Umbilical cord (tissue), 2 donors: ENCODE measurements around the gene HSPG2. TPM values are rescaled to one million over a fixed set of nuclear protein-coding genes. Genes with fewer than 3 reads are reported as not detected.
A peak's percentile ranks its signal among the peaks of the same experiment; 100 is the strongest.

ENCODE experiments used
- DNase-seq: peaks from one replicate; pipeline ENCODE4 v3.0.0-alpha.2; 2015; ENCODE audit warnings: low spot score
- total RNA-seq: library from RNA; depleted of rRNA; stranded (reverse); fragments of >200 nt; gene quantifications from one replicate; pipeline ENCODE4 v1.2.3, GENCODE V29; 2014; ENCODE audit warnings: low replicate concordance; ENCODE audit not compliant: insufficient read depth

HSPG2 gene
- total RNA-seq, 1 donor from 2014 or later, result 604 TPM

DNA sequence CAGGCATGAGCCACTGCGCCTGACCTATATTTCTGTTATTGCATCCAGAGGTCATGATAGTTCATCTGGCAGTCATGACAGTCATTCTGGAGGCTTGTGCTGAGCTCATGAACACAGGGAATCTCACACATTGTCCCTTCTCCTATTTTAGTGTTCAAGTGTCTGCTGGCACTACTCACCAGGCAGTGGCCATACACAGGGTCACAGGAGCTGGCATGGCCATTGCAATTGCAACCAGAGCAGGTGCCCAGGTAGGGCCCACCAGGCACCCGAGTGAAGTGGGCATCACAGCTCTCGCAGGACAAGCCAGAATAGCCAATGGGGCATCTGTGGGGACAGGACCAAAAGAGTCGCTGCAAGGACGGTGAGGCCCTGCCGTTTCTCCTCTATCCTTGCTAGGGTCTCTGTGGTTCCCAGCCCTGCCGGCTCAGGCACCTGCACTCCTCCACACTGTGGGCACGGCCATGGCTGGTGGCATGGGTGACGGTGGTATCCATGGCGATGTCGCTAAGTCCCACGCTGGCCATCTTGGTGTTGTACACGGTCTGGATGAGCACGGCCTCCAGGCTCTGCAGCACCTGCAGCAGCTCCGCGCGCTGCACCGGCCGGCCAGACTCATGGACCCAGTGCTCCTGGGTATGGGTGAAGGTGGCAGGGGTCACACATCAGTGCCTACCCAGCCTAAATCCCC lies 57.0 kb downstream of the HSPG2 start:
- DNase-seq, result no peak

DNA sequence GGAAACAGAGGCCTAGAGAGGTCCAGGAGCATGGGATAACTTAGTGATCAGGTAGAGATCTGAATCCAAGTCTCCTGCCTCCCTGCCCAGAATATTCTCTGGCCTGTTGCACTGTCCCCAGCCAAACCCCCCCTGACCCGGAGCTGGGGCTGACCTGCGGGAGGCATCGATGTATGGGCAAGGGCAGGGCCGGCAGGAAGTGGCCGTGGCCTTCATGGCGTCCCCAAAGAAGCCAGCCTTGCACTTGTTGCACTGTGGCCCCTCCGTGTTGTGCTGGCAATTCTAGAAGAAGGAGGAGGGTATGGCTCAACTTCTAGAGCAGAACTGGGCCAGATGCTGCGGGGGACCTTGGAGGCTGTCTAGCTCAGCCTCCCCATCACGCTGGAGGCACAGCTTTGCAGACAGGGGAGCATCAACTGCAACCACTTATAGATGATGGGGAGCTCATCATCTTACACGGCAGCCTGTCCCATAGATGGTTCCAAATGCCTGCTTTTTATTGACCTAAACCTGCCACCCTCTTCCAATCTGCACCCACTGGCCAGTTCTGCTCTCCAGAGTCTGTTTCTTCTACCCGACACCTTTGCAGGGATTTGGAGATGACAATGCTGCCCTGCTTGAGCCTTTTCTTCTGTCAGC lies 58.2 kb downstream of the HSPG2 start:
- DNase-seq, result no peak

DNA sequence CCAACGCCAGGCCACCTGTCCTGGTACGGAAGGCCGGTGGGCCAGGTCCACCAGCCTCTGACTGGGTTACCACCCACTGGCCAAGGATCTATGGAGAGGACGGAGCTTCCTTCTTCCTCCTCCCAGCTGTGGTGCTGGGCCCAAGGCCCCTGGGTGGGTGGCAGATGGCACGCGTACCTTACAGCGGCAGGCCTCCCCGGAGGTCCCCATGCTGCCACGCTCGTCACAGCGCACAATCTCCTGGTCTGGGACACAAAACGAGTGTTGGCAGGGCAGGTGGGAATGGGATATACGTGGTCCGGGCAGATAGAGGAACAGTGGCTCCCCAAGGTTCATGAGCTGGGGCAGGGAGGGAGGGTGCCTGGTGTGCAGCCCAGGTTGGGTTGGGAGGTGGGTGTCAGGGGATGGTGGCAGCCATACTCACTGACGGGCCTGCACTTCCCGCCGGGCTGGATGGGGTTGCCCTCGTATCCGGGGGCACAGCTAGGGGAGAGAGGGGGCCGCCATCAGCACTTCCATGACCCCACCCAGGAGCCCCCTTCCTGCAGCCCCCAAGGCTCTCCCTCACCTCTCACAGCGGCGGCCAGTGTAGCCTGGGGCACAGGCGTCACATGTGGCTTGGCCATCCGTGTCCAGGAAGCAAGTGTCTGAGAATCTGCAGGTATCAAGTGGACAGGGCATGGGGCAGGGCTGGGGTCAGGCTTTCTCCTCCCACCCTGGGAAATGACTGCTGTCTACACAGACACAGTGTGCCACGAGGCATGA lies 58.9 kb downstream of the HSPG2 start:
- no peak for DNase-seq

DNA sequence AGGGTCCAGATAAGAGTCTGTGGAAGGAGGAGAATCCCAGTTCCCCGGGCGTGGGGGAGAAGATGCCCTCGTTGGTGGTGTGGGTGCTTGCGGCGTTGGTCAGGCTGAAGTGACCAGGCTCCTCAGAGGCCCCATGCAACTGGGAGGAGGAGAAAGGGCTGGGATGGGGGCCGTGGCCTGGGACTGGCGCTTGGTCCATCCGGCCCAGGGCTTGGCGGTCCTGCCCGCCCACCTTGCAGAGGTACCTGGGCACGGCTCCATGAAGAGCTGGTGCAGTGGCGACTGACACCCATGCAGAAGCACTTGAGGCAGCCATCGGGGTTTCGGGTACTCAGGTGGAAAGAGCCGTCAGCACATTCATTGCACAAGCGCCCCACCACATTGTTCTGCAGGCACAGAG lies 60.8 kb downstream of the HSPG2 start:
- DNase-seq, result no peak

DNA sequence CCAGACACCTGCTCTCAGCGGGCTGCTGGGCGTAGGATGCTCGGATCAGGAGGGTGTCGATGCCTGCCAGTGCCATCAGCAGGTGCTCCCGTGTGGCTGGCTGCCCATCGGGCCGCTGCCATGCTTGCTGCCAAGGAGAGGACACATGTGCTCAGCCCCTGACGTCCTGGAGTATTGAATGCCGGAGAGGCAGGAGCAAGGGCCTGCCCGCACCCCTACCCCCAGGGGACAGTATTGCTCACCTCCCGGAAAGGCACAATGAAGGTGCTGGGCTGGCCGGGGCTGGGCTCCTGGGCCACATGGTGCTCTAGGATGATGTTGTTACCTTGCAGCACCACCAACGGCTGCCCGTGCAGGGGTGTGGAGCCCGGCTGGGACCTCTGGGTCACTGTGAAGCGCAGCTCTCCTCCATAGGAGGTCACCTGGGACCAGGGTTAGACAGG lies 61.5 kb downstream of the HSPG2 start:
- no peak for DNase-seq

DNA sequence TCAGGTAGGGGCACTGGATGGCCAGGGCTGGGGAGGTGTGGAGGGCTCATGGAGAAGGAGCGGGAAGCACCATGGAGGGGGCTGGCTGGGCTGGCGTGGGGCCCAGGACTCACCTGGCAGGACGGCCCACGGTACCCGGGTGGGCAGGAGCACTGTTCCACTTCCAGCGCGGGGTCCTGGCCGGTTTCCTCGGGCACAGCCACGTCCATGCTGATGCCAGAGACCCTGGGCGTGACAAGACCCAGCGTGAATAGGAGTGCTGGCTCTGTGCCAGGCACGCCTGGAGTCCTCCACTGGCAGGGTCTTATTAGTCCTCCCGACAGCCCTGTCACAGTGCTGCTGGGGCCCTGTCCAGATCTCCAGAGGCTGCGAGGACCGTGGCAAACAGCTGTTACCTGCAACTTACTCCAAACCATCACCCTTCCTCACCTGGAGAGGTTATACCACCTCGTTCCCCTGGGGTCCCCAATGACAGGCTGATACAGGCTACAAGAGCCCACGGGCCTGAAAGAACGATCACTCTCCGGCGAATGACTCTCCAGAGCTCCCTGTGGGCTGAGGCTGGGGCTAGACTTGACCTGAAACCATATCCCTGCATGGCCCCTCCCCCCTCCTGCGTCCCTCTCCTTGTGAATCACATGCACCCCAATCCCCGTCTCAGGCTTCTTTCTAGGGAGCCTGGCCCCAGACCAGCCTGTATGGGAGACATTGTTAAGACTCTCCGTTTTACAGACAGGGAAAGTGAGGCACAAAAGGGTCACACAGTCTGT lies 62.1 kb downstream of the HSPG2 start:
- no peak for DNase-seq

DNA sequence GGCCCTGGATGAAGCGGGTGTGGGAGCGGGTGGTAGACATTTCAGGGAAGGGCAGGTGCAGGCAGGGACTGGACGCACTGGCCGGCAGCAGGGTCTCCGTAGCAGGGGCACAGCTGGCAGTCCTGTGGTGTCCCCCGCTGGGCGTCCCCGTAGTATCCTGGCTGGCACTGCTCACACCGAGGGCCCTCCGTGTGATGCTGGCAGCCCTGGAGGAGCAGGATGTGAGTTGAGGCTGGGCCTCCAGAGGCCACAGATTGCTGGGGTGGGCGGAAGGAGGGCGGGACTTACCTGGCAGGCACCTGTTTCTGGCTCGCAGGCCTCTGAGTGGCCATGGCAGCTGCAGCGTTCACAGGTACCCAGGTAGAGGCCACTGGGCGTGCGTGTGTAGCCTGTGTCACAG lies 62.8 kb downstream of the HSPG2 start:
- no peak for DNase-seq

DNA sequence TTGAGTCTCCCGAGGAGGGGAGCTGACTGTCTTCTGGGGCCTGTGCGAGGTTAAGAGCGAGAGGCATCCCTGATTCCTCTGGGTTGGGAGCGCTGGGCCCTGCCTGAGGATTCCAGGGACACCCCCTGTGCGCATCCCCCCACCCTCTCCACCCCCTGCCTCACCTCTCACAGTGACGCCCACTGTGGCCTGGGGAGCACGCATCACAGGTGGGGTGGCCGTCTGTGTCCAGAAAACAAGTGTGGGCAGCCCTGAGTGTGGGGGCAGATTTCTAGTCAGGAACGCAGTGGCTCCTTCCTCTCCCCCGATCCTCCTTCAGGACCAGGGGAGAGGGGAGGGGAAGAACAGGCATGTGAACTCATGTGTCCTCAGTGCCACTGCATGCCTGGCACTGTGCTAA lies 63.3 kb downstream of the HSPG2 start:
- no peak for DNase-seq

DNA sequence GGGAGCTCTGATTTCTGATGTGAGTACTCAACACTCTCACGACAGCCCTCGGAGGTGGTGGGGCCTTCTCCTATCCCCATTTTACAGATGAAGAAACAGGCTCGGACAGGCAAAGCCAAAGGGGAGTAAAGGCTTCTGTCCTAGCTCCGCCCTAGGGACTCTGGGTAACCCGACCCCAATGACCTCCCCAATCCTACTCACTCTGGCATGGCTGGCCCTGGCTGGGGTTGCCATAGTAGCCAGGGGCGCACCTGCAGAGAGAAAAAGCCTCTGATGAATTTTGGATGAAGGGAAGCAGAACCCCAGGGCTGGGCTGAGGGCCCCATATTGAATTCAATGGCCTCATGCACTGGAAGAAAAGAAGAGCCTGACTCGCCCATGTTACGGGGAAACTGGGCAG lies 63.9 kb downstream of the HSPG2 start:
- DNase-seq, result no peak

DNA sequence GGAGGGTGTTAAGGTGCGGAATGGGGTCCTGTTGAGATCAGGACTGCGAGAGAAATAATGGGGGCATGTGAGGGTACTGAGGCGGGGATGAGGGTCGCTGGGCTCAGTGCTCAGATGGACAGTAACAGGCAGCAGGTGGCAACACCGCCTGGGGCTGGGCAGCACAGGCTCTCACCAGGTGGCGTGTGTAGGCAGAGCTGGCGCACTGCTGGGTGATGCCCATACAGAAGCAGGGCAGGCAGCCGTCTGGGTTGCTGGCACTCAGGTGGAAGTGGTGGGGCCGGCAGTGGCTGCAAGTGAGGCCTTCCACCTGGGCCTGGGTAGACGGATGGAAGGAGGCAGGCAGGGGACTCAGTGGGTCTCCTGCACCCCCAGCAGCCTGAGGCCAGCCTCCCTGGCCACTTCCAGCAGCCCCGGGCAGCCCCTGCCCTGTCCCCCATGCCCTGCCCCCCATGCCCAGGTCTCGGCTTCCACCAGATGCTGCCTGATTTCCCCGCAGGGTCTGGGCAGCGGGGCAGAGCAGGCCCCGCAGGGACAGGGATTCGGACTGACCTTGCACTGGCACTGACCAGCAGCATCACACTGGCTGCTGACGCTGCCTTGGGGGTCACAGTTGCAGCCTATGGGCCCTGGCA lies 64.5 kb downstream of the HSPG2 start:
- DNase-seq, result no peak

DNA sequence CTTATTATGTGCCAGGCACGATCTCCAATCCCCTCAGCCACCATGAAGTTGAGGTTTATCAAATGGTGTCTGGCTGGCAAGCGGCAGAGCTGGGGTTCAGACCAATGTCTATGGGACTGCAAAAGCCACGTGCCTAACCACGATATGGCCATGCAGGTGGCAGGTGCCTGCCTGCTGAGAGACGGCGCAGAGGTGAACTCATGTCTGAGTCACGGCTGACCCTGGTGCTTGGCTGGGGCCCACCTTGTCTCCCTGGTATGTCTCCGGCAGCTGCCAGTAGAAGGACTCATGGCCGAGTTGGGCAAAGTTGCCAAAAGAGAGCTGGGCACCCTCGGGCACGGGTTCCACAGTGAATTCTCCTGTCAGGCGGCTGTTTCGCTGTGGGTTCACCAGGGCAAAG lies 65.2 kb downstream of the HSPG2 start:
- DNase-seq, result no peak

DNA sequence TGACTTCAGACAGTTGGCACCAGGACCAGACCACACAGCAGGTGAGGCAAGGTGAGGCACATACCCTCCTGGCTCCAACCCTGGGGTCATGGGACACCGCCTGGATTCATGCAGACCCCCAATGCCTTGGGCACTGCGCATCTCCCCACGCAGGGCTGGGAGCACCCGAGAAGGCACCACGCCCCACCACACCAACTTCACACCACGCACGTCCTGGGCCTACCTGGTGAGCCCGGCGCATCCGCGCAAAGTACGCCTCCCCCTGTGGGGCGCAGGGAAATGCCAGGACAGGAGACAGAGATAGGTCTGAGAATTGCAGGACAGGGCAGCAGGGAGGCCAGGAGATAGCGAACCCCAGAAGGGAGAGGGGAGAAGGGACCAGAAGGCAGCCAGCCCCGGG lies 66.5 kb downstream of the HSPG2 start:
- DNase-seq, result no peak

DNA sequence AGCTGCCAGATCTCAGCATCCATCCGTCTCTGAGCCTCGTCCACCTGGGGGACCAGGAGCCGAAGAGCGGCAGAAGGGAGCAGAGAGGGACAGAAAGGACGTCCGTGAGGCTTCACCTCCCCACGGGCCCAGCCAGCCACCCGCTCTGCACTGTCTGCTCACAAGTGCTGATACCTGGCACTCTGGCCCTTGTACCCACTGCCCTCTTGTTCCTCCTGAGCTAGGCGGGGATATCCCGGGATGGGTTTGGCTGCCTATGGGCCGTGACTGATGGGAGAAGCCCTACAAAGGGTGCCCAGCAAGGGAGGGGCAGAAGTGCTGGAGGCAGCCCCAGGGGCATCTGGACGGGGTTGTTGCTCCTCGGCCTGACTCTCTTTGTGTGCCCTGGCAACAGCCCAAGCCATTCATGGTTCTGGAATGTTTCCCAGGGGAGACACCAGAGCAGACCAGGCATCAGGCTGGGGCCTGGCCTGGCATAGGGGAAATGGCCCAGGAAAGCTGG lies 67.4 kb downstream of the HSPG2 start:
- peak; percentile 70 for DNase-seq

DNA sequence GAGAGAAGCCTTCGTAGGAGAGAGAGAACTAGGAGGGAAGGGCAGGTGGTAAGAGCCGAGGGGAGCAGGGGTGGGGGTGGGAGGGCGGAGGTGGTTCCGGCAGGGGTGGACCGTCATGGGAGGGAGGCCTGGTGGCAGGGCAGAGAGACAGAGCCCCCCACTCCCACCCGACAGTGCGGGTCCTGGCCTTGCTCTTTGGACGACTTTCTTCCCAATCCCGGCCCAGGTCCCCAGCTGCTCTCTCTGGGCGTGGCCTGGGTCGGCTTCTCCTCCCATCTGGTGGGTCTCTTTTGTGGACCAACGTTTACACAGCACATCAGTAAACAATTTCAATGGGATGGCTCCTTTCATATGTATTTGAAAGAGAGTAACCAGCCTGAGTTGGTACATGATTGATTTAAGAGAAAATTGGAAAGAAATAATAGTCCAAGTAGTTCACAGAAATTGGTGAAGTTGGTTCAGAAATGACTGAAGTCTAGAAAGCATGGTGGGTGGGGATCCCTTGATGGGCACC lies 68.1 kb downstream of the HSPG2 start:
- no peak for DNase-seq

DNA sequence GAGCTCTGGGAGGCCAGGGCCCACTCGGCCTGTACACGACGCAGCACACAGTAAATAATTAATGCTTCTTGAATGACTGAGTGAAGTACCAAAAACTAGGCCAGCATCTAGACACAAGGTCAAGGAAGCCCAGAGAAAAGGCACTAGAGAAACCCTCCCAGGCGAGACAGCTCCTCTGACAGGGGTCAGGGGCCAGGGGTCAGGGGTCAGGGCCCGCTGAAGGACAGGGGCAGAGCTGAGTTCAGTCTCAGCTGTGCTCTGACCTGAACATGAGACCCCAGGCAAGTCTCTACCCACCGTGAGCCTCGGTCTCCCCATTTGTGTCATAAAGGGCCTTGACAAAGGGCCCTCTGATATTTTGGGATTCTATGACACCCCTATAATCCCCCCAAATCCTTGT lies 68.6 kb downstream of the HSPG2 start:
- DNase-seq, result no peak

DNA sequence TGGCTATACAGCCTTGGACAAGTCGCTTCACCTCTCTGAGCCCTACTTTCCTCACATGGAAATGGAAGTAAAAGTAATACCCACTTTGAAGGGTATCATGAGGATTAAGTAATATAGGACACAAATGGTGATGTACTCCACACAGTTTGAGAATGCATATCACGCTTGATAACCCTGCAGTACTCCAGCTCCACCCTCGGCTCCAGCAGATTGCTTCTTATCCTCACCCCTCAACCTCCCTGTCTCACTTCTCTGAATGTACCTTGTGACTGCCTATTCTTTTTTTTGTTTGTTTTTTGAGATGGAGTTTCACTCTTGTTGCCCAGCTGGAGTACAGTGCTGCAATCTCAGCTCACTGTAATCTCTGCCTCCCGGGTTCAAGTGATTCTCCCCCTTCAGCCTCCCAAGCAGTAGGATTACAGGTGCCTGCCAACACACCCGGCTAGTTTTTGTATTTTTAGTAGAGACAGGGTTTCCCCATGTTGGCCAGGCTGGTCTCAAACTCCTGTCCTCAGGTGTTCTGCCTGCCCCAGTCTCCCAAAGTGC lies 69.6 kb downstream of the HSPG2 start:
- DNase-seq, result no peak

DNA sequence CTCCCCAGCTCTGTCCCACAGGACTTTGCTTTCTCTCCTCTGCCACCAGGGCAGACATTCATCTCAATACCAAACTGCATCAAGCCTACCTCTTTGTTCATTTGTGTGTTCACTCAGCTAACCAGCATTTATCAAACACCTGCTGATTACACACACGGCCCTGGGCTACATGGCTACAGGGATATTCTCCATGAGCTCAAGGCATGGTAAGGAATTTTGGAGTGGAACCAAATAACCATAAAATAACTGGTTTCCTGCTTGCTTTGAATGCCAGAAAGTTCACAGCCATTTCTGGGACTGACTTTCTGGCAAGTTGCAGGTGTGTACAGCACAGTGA lies 70.4 kb downstream of the HSPG2 start:
- DNase-seq, result no peak

DNA sequence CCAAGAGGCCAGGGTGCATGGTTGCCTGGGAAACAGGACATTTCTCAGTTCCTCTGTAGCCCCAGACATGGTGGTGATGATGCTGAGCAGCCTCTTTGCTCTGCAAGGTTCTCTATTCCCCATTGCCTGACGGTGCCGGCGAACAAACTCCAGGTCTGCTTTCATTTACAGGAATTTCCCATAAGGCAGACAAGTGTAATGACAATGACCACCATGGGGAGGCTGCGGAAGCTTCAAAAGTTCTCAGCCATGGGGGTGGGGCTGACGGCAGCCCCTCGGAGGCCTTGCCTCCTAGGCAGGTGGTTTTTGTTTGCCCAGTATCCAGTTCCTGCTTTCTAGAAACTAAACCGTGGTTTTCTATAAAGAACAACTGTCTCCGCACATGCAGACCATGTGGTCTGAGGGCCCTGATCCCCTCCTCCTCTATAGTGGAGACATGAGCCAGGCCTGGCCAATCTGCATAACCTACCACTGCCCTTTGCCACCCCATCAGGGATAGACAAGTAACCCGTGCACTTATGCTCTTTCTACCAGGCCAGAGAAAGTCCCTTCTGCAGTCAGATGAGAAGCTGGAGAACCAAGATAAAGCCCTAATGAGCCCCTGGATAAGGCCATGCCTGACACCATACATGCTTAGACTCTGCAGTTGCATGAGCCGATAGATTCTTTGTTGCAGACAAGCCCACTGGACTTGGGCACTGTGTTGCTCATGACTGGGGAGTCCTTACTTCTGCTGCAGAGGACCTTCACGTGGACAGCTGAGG lies 71.0 kb downstream of the HSPG2 start:
- no peak for DNase-seq

DNA sequence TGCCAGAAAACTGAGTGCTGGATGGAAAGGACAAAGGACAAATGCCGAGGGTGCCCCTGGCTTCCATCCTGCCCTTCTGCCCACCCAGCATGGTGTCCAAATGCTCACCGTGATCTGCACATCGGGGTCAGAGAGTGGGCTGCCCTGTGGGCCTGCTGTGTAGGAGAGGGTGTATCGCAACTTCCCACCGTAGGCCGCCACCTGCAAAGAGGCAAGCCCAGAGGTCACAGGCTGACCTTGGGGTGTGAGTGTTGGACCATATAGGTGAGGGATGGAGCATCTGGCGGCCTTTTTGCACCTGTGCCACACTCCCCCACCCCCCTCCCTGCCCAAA lies 71.5 kb downstream of the HSPG2 start:
- no peak for DNase-seq

DNA sequence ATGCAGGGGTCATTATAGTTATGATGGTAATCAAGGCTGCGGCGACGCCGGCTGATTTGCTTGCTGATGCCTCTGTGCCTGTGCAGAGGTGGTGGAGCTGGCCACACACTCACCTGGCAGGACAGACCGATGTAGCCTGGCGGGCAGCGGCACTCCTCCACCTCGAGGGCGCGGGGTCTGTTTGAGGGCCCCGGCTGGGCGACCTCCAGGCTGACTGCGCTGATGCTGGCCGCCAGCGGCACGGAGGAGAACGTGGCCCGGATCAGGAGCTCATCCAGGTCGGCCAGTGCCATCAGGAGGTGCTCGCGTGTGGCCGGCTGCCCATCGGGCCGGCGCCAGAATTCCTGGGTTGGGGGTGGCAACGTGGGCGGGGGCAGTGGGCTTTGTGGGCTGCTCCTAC lies 72.4 kb downstream of the HSPG2 start:
- DNase-seq, result no peak
